ENCODE results near the gene CYTH2. TPM values are rescaled to one million over a fixed set of nuclear protein-coding genes. Genes with fewer than 3 reads are reported as not detected.

The CYTH2 gene, protein sequence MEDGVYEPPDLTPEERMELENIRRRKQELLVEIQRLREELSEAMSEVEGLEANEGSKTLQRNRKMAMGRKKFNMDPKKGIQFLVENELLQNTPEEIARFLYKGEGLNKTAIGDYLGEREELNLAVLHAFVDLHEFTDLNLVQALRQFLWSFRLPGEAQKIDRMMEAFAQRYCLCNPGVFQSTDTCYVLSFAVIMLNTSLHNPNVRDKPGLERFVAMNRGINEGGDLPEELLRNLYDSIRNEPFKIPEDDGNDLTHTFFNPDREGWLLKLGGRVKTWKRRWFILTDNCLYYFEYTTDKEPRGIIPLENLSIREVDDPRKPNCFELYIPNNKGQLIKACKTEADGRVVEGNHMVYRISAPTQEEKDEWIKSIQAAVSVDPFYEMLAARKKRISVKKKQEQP
- 100 to 1,000 TPM in 1 of 4 donors, 10 to 100 TPM in 3; 72.4 to 106 (median 78.0) TPM for polyA plus RNA-seq (ENCODE audit: insufficient read length in 4 of 4)

DNA sequence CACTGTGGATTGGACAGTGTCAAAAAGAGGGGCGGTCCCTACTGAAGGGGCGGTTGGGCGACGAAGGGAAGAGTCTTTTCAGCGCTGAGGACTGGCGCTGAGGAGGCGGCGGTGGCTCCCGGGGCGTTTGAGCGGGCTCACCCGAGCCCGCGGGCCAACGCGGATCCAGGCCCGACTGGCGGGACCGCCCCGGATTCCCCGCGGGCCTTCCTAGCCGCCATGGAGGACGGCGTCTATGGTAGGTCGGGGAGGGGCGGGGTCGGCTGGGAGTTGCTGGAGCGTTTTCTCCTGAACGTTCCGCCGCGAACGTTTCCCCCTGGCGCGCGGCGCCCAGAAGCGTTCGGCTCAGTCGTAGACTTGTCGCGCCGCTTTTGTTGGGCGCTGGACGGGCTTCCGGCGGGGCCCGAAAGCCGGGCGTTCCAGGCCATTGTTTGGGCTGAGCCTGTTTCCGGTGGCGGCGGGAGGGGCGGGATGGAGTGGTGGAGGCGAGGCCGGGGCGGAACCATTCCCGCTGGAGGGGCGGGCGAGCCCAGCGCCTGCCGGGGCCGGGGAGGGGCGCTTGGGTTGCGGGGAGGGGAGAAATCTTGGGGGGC is at the start of gene CYTH2:
TSS of gene CYTH2 (plus strand) at position 81 of the 593 bp plus-strand sequence. CDS start at position 220, 139 bp downstream.
- DNase-seq (ENCODE audit: low read depth in 4 of 4, low spot score in 3 of 4), result peak in 1 of 4 donors; percentile 53

DNA sequence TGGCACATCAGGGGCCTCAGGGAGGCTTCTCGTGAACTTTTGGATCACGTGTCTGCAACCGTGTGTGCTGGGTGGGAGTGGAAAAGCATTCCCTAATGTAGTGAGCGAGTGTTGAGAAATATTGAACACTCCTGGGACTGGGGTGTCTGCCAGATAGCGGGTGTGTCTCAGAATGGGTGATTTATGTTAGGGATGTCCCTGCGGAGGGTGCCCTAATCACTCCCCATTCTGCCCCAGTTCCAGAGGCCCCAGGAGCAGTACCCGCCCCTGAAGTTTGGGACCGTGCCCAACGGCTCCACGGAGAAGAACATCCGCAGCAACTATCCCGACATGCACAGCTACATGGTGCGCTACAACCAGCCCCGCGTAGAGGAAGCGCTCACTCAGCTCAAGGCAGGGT is 47.6 kb upstream of the CYTH2 start:
- no peak for DNase-seq (ENCODE audit: low read depth in 4 of 4, low spot score in 3 of 4)

DNA sequence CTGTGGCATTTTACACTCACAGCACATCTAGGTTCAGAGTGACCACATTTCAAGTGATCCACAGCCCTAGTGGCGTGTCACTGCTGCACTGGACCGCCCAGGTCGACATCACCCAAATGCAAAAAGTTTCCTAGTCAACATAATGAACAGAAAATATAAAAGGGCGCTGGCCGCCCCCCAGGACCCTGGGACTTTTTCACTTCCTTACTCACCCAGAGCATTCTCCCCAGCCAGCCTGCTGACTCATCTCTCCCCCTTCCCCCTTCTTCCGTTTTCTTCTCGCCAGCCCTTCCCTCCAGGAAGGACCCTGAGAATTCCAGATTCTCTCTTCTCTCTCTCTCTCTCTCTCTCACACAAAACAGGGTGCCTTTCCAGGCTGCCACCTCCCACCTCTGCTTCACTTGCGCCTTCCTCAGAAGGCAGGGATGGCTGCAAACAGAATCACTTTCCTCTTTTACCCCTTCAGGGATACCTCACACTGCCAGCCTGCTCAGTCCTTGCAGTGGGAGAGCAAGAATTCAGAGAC is 44.4 kb upstream of the CYTH2 start:
- DNase-seq (ENCODE audit: low read depth in 4 of 4, low spot score in 3 of 4), result no peak

DNA sequence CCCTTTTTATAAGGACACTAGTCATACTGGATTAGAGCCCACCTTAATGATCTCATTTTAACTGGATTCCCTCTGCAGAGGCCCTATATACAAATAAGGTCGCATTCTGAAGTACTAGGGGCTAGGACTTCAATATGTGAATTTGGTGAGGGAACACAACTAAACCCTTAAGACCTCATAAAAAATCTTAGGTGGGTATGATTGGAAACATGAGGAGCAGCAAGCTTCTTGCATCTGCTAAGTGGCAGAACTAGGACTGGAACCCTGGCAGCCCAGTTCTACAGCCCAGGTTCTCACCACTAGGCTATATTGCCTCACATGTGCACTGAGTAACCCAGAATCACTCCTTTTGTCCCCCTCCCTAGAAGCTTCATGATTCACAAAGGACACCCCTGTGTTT is 40.5 kb upstream of the CYTH2 start:
- no peak for DNase-seq (ENCODE audit: low read depth in 4 of 4, low spot score in 3 of 4)

DNA sequence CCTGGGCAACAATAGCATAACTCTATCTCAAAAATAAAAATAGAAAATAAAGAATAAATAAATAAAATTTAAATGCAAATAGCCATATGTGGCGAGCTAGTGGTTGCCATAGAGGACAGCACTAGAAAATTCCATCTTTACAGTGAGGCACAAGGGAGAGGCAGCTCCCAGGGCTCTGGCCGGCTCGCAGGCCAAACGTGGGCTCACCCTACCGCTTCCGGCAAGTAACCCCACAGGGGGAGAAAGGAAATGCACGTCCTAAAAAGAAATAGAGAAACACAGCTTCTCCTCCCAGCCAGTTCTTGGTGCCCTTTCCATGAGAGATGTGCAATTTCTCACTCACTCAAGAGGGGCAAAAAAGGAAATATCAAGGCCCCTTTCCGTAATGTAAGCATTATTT is 35.8 kb upstream of the CYTH2 start:
- DNase-seq (ENCODE audit: low read depth in 4 of 4, low spot score in 3 of 4), result no peak

DNA sequence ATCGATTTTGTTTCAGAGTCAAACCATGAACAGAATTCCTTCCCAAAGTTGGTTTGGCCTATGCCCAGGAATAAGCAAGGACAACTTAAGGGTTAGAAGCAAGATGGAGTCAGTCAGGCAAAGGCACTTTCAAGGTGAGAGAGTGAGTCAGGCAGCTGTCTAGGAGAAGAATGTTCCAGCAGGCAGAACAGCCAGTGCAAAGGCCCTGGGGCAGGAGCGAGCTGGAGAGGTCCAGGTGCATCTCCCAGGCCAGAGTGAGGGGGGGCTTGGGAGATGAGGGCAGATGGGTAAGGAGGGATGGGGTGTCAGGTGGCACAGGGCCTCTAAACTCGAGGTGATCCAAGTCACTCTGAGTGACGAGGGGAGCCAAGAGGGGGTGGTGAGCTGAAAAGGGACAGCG is 32.6 kb upstream of the CYTH2 start:
- no peak for DNase-seq (ENCODE audit: low read depth in 4 of 4, low spot score in 3 of 4)

DNA sequence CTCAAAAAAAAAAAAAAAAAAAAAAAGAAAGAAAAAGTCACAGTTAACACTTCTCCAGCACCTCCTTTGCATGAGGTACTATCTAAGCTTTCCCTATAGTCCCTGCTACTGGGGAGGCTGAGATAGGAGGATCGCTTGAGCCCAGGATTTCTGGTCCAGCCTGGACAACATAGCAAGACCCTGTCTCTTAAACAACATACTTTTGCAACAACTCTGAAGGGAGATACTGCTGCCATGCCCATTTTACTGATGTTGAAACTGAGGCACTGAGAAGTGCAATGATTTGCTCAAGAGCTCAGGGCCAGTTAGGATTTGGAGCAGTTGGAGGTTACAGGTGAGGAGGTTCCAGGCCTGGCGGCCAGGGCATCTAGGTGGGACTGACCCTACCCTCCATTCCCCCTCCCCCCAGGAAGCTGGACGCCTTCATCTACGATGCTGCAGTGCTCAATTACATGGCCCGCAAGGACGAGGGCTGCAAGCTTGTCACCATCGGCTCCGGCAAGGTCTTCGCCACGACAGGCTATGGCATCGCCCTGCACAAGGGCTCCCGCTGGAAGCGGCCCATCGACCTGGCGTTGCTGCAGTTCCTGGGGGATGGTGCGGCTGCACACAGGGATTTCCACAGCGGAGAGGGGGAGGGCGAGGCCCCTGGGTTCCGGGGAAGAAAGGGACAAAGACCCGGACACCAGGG is 27.7 kb upstream of the CYTH2 start:
- DNase-seq (ENCODE audit: low read depth in 4 of 4, low spot score in 3 of 4), result no peak

DNA sequence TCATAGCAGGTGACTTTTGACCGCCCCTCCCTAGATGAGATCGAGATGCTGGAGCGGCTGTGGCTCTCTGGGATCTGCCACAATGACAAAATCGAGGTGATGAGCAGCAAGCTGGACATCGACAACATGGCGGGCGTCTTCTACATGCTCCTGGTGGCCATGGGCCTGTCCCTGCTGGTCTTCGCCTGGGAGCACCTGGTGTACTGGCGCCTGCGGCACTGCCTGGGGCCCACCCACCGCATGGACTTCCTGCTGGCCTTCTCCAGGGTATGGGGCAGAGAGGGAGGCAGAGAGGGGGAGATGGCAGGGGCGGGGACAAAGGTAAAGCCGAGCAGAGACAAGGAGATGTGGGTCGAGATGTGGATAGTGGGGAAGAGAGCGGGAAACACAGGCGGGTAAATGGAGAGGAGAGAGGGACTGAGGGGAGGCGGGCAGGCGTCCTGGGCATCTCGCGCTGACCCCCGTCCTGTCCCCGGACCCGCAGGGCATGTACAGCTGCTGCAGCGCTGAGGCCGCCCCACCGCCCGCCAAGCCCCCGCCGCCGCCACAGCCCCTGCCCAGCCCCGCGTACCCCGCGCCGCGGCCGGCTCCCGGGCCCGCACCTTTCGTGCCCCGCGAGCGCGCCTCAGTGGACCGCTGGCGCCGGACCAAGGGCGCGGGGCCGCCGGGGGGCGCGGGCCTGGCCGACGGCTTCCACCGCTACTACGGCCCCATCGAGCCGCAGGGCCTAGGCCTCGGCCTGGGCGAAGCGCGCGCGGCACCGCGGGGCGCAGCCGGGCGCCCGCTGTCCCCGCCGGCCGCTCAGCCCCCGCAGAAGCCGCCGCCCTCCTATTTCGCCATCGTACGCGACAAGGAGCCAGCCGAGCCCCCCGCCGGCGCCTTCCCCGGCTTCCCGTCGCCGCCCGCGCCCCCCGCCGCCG is 26.8 kb upstream of the CYTH2 start:
- DNase-seq (ENCODE audit: low read depth in 4 of 4, low spot score in 3 of 4), result no peak

DNA sequence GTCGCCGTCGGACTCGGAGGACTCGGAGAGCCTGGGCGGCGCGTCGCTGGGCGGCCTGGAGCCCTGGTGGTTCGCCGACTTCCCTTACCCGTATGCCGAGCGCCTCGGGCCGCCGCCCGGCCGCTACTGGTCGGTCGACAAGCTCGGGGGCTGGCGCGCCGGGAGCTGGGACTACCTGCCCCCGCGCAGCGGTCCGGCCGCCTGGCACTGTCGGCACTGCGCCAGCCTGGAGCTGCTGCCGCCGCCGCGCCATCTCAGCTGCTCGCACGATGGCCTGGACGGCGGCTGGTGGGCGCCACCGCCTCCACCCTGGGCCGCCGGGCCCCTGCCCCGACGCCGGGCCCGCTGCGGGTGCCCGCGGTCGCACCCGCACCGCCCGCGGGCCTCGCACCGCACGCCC is 25.9 kb upstream of the CYTH2 start:
- DNase-seq (ENCODE audit: low read depth in 4 of 4, low spot score in 3 of 4), result no peak

DNA sequence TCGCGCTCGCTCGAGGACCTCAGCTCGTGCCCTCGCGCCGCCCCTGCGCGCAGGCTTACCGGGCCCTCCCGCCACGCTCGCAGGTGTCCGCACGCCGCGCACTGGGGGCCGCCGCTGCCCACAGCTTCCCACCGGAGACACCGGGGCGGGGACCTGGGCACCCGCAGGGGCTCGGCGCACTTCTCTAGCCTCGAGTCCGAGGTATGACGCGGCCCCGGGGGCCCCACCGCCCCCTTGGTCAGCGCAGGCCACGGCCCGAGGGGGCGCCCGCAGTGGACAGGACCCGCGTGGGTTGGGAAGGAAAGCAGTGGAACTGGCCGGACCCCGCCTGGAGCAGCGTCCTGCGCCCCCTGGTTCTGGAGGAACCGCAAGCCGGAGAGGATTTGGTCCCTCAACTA is 25.4 kb upstream of the CYTH2 start:
- no peak for DNase-seq (ENCODE audit: low read depth in 4 of 4, low spot score in 3 of 4)

DNA sequence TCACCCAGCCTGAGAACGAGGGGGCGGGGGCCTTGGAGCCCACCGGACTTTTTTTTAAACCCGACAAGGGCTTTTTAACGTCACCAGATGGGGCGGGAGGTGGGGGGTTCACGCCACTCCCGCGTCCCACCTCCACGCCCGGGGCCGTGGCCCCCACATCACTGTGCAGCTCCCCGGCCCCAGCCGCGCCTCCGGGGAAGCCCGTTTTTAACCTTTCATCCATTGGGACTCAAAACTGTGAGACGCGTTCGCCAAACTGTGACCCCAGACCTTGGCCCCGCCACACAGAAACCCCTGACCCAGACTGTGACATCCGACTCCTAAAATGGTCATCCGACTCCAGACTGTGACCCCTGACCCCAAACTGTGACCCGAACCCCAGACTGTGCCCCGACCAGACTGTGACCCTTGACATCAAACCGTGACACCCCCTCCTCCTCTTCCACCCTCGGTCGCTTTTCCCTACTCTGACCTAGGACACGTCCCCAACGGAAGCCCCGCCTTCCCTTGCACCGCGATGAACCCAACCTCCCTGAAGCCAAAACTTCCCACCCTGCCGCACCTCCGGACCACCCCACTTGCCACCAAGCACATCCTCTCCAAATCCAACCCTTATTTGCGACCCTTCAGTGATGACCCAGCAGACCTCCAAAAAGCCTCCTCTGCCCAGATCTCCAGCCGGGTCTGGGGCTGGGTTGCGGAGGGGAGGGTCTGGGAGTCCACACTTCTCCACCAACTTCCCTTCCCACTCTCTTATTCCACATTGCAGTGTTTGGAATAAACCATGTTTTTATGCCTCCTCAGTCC is 24.8 kb upstream of the CYTH2 start:
- no peak for DNase-seq (ENCODE audit: low read depth in 4 of 4, low spot score in 3 of 4)

DNA sequence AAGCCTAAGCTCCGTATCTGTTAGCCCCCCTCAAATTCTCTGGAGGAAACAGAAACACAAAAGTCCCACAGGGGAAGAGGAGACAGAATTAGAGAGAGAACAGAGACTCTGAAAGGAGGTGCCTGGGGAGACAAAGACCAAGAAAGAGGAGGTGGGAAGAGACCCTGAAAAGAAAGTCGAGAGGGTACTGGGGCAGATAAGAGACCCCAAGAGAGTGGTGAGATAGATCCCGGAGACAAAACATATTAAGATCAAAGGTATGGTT is 24.3 kb upstream of the CYTH2 start:
- no peak for DNase-seq (ENCODE audit: low read depth in 4 of 4, low spot score in 3 of 4)

DNA sequence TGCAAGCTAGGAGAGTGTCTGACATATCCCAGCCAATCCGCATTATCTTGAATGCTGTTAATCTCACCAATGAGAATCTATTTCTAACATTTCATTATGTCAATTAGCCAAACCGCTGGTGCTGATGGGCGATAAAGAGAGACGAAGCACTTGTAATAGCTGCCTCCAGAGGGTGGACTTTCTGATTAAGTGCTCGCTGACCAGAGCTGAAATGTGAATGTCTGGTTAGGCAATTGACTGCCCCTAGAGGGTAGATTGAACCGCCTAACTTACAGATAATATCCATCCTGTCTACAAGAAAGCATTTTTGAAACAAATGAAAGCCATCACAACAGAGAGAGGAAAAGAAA is 23.9 kb upstream of the CYTH2 start:
- peak in 3 of 4 donors; percentile 53 to 74 (median 57) for DNase-seq (ENCODE audit: low read depth in 4 of 4, low spot score in 3 of 4)

DNA sequence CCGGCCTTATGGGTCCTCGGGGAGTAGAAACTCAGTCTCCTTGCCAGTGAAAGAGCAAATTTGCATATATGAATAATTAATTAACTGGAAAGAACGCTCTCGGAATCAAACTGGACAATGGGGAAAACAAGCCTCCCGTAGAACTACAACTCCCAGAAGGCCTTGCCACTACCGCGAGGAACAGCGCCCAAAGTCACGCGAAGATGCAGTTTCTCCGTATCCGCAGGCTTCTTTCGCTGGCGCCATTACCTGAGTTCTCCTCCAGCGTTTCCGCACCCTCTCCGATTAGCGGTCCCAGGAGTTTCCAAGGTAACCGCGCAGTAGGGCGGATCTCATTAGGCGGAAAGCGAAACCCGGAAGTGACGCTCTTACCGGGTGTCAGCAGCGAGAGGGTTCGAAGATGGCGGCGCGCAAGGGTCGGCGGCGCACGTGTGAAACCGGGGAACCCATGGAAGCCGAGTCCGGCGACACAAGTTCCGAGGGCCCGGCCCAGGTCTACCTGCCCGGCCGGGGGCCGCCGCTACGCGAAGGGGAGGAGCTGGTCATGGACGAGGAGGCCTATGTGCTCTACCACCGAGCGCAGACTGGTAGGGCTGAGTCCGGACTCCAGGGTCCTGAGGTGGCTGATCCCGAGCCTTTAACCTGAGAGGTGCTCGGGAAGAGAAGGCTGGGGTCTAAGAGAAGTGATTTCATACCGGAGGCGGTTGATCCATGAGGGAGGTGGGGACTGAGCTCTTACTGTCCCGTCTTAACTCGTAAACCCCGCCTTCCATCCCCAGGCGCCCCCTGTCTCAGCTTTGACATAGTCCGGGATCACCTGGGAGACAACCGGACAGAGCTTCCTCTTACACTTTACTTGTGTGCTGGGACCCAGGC is 23.3 kb upstream of the CYTH2 start, which contains the start of gene GRWD1:
TSS of gene GRWD1 (plus strand) at position 378 of the 876 bp plus-strand sequence. CDS start at position 401, 23 bp downstream.
- DNase-seq (ENCODE audit: low read depth in 4 of 4, low spot score in 3 of 4), result peak; percentile 87 to 94 (median 91)

DNA sequence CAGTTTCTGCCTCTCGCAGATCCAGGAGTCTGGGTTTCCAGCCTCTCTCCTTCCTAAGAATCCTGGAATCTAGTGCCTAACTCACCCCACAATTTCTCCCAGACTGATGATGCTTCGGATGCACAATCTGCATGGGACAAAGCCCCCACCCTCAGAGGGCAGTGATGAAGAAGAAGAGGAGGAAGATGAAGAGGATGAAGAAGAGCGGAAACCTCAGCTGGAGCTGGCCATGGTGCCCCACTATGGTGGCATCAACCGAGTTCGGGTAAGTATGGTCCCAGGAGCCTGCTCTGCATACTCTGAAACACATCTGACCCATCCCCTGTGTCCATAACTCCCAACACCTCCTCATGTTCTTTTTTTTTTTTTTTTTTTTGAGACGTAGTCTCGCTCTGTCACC is 22.6 kb upstream of the CYTH2 start:
- DNase-seq (ENCODE audit: low read depth in 4 of 4, low spot score in 3 of 4), result no peak

DNA sequence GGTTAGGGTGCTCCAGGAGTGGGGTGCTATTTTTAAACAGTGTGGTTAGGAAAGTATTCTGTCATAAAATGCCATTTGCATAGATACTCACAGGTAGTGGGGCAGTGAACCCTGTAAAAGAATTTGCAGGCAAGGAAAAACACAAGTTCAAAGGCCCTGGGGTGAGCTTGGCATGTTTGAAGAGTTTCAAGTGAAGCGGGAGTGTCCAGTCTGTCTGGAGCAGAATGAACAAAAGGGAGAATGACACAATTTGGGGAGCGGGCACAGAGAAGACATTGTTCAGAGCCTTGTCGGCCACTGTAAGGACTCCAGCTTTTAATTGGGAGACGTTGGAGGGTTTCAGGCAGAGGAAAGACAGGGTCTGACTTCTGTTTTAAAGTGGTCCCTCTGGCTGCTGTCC is 20.6 kb upstream of the CYTH2 start:
- DNase-seq (ENCODE audit: low read depth in 4 of 4, low spot score in 3 of 4), result no peak

DNA sequence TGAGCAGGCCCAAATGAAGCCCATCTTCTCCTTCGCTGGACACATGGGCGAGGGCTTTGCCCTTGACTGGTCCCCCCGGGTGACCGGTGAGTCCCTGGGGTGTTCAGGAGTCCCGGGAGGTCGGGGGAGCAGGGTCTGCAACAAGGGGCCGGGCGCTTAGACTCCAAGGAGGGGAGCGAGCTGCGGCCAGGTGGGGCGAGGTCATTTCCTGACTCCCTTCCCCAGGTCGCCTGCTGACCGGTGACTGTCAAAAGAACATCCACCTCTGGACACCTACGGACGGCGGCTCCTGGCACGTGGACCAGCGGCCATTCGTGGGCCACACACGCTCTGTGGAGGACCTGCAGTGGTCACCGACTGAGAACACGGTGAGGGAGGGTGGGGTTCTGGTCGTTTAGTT is 18.7 kb upstream of the CYTH2 start:
- no peak for DNase-seq (ENCODE audit: low read depth in 4 of 4, low spot score in 3 of 4)

DNA sequence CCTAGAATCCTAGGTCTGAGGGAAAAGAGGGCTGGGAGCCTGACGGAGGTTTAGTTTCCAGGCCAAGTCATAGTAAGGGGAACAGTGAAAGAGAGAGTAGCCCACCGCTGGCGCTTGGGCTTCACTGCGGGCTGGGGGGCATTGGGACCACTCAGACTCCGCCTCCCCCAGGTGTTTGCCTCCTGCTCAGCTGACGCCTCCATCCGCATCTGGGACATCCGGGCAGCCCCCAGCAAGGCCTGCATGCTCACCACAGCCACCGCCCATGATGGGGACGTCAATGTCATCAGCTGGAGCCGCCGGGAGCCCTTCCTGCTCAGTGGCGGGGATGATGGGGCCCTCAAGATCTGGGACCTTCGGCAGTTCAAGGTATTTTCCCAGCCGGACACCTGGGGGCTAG is 18.3 kb upstream of the CYTH2 start:
- DNase-seq (ENCODE audit: low read depth in 4 of 4, low spot score in 3 of 4), result no peak

DNA sequence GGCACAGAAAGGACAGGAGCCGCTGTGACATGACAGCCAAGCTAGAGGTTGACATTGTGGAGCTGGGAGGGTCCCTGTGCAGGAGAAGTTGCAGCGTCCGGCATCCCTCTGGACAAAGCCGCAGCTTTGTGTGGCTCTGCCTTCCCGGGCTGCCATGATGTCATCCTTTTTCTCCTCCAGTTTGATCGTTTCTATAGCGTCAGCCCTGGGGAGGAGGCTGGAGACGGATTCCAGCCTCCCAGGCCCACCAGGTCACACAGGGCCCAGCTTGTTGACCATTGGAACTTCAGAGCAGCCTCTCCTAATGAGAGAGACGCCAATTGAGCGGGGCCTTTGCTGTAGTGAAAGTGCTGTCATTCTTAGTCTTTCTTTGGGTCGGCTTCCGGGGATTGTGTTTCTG is 17.5 kb upstream of the CYTH2 start:
- no peak for DNase-seq (ENCODE audit: low read depth in 4 of 4, low spot score in 3 of 4)

Measured in left renal pelvis (tissue), 4 donors.